NCI-H2107 (cell line): ENCODE results near the gene FAM47E.

Experiments
- DNase-seq: peaks from one replicate; lab custom pipeline; 2025; lab: John Stamatoyannopoulos, UW

Gene FAM47E, protein sequence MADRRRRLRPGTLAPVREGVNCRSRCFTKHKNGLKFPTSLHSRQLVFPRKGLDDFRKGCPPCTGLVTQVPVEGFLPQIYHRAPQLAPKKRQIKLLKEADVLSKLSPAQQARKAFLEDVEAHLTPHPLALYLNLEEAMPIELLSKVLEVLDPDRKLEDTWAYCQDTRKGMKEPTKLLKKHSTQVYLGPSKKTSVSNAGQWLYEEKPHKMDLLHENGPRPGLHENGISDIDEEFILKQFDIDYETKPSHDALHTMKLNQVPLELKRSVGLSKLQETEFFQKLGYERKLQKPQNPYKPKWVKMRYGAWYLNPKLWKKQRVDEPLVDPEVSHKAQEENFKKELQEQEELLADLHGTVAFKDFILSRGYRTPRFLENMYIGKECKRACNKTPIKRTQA

DNA sequence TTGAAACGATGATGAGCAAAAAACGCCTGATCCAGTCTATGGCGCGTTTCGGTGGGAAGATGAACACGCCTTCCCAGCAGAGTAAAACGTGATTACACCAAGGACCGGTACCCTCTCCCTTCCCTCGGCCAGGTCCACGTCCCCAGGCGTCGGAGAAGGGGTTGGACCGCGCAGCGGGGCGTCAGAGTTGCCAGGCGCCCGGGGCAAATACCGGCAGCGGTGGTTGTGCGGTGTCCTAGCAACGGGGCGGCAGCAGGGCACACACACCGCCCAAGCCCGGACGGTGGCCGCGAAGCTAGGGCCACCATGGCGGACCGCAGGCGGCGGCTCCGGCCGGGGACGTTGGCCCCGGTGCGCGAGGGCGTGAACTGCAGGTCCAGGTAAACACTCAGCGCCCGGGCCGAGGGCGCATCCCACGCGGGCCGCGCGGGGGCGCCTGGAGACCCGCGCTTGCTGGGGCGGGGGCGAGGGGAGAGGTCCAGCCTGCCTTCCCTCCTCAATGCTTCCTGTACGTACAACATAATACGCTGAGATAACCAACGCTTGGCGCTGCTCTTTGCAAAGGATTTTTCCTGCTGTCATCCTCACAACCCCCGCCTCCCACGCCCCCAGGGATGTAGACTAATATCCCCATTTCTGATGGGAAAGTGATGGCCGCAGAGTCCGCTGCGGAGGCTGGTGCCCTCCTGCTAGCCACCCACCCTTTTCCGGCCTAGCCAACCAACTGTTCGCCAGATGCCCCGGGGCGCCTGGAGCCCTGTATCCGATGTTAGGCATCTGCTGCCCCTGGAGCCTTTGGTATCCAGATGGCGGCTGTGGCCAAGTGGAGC lies at the start of gene FAM47E:
TSS of gene FAM47E (plus strand) at position 281 of the 830 bp plus-strand sequence. CDS start at position 307, 26 bp downstream.
- DNase-seq = peak; percentile 5

GRCh38 chr4:76203541-76203940 lies 48.0 kb upstream of the FAM47E start:
- DNase-seq = no peak

GRCh38 chr4:76204936-76205335 lies 46.6 kb upstream of the FAM47E start:
- no peak for DNase-seq

DNA sequence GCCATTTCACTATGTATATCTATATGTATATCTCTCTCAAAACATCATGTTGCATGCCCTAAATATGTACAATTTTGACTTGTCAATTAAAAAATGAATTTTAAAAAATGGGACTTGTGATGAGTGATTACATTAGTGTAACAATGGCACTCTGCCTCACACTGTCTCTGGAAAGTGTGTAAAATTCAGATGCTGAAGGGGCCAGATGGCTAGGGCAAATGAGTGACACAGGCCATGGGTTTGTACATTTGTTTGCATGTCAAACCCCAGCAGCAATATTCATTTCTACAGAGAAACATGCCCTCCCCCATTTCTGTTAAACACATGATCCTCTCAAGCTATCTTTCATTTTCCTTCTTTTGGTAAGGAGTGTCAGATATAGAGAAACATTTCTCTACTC lies 46.0 kb upstream of the FAM47E start:
- DNase-seq = no peak

- DNase-seq = no peak
These were observed 45.1 kb upstream of the FAM47E start for GRCh38 chr4:76206222-76206942.

DNA sequence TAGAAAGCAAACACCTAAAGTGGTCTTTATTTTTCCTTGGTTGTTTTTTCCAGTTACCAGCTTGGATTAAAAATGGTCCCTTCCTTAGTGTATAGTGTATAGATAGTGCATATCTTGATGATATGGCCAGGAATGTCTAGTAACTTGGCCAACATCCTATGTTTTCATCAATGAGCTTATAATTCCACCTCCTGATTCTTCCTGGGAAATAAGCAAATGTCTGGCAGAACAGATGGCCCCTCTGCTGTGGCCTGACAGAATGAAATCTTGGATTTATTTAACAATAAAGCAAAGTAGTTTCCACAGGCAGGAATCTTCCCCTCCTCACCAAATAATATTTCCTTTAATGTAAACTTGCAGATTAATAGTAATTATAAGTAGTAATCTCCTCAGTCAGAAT lies 44.0 kb upstream of the FAM47E start:
- DNase-seq = no peak

DNA sequence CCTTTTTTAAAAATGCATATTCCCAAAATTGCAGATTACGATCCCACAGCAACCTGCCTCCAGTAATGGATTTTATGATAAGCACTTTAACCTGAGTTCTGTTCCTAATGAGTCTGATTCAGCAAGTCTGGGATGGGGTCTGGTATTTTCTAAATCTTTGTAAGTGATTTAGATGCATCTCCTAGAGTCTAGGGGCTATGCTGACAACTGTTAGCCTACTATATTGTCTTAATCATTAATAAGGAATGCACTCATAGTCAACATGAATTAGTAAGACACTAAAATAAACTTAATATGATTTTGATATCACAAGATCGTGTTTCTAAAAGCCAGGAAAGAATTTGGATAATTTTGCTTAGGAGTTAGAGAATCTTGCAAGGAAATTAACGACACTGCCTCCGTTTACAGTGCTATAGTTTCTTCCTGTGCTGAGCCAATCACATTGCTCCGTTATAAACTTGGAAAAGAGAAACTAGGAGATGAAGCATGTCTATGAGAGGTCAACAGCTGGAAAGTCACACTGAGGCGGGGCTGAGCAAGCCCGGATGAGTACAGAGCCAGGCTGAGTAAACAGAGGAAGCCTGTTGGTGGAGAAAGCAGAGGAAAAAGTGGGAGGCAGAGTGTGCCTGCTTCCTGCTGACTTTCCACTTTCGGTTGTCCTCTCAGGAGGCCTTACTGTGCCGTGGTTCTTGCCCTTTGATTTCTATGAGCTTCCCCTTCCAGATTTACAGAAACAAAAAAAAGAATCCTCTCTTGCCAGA lies 43.3 kb upstream of the FAM47E start:
- DNase-seq = no peak

DNA sequence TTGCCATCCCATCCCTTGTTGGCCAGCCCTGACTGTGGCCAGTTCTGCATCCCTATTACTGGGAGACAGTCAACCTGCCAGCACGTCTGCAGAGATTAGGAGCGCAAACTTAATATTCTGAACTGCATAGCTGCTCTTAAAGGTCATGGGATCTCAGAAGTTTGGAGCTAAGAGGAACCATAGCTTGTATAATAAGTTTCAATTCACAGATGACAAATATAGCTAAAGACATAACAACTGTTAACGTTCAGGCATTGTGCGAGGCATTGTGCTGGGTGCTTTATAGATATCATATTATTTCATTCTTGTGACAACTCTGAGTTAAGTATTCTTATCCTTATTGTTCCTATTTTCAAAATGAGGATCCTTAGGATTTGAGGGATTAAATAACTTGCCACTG lies 41.6 kb upstream of the FAM47E start:
- no peak for DNase-seq

- no peak for DNase-seq
These were observed 41.1 kb upstream of the FAM47E start for GRCh38 chr4:76210452-76210851.

DNA sequence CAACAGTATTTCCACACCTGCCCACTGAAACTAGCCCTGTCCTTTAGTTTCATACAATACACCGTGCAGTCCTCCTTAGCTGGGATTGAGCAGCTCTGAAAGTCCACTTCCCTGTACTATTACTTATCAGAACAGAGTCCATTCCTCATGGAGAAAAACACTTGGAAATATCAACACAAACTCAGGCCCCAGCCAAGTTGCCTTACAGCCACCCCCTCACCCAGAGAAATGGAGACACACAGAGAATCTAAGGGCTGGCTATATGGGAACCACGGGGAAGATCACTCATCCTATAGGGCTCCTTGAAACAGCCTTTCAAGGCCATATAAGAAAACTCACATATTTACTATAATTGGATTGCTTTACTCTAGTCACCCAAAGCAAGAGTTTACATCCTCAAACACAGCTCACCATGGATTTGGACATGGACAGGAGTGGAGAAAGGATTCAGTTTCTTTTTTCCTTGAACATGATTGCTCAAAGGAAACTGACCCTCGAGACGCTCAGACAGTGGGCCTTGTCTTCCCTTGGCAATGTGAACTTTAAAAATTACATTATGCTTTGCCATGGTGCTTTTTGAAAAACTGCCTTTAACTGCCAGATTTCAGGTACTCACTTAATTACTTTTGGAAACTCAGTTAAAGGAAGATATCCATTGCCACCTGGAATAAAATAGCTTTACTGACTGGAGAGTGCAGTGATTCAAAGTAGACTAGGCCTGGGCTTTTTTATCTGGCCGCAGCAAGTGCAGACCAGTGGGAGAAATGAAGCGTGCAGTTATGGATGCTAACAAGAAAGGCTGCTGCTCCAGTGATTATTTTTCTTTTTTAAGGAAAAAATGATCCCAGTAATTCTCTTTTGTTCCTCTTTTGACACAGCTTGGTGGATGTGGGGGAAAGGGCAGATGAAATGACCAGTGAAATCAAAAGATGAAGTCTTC lies 39.5 kb upstream of the FAM47E start:
- no peak for DNase-seq

DNA sequence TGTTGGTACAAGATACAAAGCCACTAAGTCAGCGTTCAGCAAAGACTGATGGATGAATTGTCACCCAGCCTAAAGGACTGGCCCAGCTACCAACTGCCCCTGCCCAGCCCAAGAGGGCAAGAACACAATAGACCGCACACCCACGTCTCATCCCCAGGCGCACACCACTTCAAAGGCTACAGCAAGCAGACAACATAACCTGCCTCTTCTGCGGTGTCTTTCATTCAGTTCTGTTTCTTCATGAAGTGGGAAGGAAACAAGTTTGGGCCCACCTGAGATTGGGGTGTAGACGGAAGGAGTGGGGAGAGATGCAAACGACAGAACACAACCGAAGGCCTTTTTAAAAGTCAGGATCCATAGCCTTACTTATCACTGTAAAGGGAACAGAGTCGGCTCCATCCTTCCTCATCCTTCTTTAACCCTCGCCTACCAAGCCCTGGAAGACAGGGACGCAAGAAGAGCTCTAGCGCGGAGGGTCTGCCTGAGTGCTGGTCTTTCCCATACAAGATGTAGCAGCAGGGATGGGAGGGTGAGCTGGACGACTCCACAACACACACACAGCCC lies 38.6 kb upstream of the FAM47E start:
- DNase-seq = no peak

DNA sequence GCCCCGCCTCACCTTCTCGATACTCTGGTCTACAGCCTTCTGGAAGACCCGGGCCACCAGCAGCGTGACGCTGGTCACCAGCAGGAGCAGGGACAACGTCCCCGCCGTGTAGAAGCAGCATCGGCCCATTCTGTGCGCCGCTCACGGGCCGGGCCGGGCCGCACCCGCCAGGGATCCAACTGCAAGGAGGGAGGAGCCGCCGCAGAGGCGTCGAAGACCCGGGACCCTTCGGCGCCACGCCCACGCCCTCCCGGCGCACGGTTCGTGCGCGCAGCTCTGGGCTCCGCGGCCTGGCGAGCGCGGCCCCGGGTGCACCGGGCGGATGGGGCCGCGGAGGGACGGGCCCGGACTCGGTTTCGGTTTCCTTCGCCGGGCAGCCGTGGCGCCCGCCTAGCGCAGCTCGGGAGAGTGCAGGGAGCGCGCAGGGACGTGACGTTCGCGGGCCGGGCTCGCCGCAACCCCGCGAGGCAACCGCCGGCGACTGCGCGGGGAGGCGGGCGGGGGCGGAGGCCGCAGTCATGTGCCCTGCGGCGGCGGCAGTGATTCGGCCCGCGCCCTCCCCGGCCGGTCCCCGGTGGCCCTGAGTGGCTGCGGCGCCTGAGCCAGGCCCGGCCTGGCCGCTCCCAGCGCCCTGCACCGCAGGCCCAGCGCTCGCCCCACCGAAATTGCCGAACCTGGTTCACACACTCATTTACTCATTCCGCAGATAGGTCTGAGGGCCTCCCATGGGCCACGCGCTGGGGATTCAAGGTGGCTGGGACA lies 37.9 kb upstream of the FAM47E start, which contains the start of gene SCARB2:
TSS of gene SCARB2 (minus strand) at position 410 of the 762 bp plus-strand sequence. CDS start at position 129, 281 bp downstream.
- peak; percentile 37 for DNase-seq

DNA sequence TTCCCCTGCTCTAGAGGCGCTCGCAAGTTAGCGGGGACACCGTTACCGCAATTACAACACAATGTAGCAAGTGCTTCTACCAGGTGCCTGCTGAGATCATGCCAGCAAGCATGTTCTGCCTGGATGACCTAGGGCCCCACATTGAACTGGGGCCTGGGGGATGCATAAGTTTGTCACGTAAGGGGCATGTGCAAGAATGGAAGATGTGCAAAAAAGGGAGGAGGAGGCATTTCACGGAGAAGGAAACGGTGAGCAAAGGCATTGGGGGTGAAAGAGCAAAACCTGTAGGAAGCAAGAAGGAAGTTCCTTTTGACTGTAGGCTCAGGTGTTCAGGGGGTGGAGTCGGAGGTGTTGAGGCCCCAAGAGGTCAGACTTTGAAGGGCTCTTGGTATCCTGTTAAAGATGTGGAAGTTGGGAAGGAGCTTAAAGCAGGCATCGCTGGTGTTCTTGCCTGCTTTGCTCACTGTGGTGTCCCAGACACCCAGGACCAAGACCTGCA lies 37.3 kb upstream of the FAM47E start:
- DNase-seq = peak; percentile 37

DNA sequence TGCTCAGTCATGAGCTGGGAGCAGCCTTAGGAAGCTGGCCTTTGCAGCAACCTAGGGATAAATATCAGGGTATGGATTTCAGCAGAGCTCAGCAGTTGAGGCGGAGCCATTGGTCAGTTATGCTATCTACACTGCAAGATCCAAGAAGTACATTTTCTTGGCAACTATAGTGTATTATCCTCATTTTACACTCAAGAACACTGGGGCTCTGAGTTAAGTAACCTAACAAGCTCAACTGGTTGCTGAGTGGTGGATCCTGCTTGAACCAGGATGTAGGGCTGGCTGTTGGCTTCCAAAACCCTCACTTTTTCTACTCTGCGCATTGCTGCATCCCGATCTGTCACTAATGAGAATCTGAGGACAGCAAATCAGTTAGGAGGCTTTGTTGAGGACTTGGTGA lies 36.4 kb upstream of the FAM47E start:
- DNase-seq = no peak

- no peak for DNase-seq
These were observed 35.0 kb upstream of the FAM47E start for GRCh38 chr4:76216524-76216923.

DNA sequence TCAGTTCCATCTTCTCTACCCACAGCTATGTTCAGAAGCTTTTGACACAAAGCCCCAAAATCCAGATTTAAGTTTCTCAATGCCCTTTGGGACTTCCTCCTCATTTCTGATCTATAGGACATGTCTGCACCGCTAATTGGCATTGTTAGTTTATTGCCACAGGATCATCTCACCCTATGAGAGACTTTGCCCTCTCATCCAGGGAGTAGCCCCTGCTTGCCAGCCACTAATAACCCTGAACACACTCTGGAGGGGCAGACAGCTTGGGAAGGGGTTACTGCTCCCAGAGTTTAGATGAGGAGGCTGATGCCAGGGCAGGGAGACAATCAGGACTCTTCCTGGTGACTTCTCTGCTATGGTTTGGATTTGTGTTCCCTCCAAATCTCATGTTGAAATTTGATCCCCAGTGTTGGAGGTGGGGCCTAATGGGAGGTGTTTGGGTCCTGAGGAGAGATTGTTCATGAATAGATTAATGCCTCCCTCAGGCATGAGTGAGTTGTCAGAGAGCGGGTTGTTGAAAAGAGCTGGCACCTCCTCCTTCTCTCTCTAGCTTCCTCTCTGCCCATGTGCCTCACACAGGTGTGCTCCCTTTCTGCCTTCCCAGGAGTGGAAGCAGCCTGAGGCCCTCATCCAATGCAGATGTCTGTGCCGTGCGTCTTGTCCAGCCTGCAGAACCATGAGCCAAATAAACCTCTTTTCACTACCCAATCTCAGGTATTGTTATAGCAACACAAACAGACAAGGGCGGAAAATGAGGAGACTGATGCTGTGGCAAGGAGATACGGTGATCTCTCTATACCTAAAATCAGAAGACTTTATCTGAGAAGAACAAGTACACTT lies 34.3 kb upstream of the FAM47E start:
- no peak for DNase-seq

DNA sequence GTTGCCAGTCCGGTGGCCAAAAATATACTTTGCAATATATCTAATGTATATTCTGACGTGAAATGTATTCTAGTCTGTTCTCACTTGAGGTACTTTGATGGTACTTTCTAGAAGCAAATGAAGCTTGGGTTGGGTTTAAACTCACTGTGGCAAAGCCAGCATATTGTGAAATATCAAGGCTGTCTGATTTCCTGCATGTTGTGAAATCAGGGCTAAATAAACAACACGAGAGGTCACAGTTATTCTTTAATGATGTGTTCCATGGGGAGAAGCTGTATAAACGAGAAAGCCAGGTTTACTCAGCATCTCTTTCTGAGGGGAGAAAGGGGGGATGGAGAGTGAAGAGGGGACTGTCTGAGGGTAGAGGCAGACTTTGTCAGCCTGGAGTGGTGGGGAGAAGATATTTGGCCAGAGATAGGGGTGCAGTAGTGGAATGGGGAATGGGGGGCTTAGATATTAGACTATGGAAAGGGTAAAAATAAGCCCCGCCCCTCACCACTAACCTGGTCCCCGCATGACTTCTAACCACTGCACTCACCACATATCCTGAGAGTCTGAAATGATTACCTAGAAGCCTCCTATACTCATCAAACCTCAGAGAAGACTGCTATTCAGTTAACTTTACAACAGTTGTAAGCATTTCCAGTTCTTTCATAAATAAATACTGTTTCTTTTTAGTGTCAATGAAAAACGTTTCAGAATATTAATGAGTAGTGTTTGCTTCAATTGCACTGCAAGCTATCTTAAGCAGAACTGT lies 32.0 kb upstream of the FAM47E start:
- DNase-seq = no peak

GRCh38 chr4:76224171-76224570 lies 27.4 kb upstream of the FAM47E start:
- no peak for DNase-seq
